GM18498 (cell line): ENCODE results near the gene MAPK10.
"Not testable (repeated sequence)": the region's sequence is repeated elsewhere in the genome, so short reads cannot be mapped to it uniquely, and the experiment has no call there.

Experiments used
- ATAC-seq: cut with Tn5 transposase; IDR thresholded peaks from one replicate; pipeline ENCODE4 v1.9.1; 2021; ENCODE audit warnings: mild to moderate bottlenecking, moderate library complexity; ENCODE audit not compliant: unreplicated experiment

Gene MAPK10

GRCh38 chr4:86048426-86048825, 311.4 kb downstream of the MAPK10 start:
- no peak for ATAC-seq

- ATAC-seq, result no peak
These were observed 315.3 kb downstream of the MAPK10 start for GRCh38 chr4:86044593-86044985.

- ATAC-seq, result no peak
These were observed 315.9 kb downstream of the MAPK10 start for GRCh38 chr4:86043755-86044592.

- no peak for ATAC-seq
These were observed 321.8 kb downstream of the MAPK10 start for GRCh38 chr4:86038037-86038436.

- ATAC-seq, result no peak
These were observed 323.1 kb downstream of the MAPK10 start for GRCh38 chr4:86036736-86037135.

GRCh38 chr4:86035688-86036087, 324.2 kb downstream of the MAPK10 start:
- ATAC-seq, result no peak

- ATAC-seq, result no peak
These were observed 325.2 kb downstream of the MAPK10 start for GRCh38 chr4:86034616-86035015.

- ATAC-seq, result no peak
These were observed 326.7 kb downstream of the MAPK10 start for GRCh38 chr4:86033171-86033570.

- ATAC-seq, result no peak
These were observed 327.3 kb downstream of the MAPK10 start for GRCh38 chr4:86032476-86033022.

- ATAC-seq, result no peak
These were observed 327.9 kb downstream of the MAPK10 start for GRCh38 chr4:86031927-86032326.

GRCh38 chr4:86026720-86027119, 333.1 kb downstream of the MAPK10 start:
- ATAC-seq, result no peak

- not testable (repeated sequence) for ATAC-seq
These were observed 338.2 kb downstream of the MAPK10 start for GRCh38 chr4:86021671-86022070.

GRCh38 chr4:86019906-86020305, 339.9 kb downstream of the MAPK10 start:
- ATAC-seq, result no peak

- no peak for ATAC-seq
These were observed 340.5 kb downstream of the MAPK10 start for GRCh38 chr4:86019362-86019761.

GRCh38 chr4:86015412-86016350, 344.2 kb downstream of the MAPK10 start:
- ATAC-seq, result no peak

- ATAC-seq, result peak; percentile 76
These were observed 345.3 kb downstream of the MAPK10 start for GRCh38 chr4:86014599-86014998.

GRCh38 chr4:86013621-86014020, 346.2 kb downstream of the MAPK10 start:
- no peak for ATAC-seq

- no peak for ATAC-seq
These were observed 348.7 kb downstream of the MAPK10 start for GRCh38 chr4:86011117-86011516.

- no peak for ATAC-seq
These were observed 352.8 kb downstream of the MAPK10 start for GRCh38 chr4:86007042-86007441.

- ATAC-seq, result no peak
These were observed 353.8 kb downstream of the MAPK10 start for GRCh38 chr4:86006057-86006456.

- ATAC-seq, result no peak
These were observed 355.8 kb downstream of the MAPK10 start for GRCh38 chr4:86004030-86004429.
